Gastrocnemius medialis (tissue), 4 donors: Measurements from ENCODE around the gene PPME1.

Experiments
- CTCF ChIP-seq, 5 experiments: fragments of 450-650 bp in 3 of 5; fragments of 200-600 bp in 2 of 5; sonication (generic) in 2 of 5; IDR thresholded peaks in 4 of 5; conservative IDR thresholded peaks in 1 of 5; 1 replicate in 4 of 5; 2 replicates in 1 of 5; pipeline ENCODE4 v1.5.1; 2016 to 2019; ENCODE audit warnings: antibody characterized with exemption in 5 of 5, mild to moderate bottlenecking in 3 of 5, moderate library complexity in 3 of 5
- POLR2A ChIP-seq, 2 donors: fragments of 450-650 bp; IDR thresholded peaks; one replicate each; pipeline ENCODE4 v1.6.1; 2017; ENCODE audit warnings: antibody characterized with exemption in 2 of 2, mild to moderate bottlenecking in 2 of 2, moderate library complexity in 2 of 2

GRCh38 chr11:74256378-74257133 is 85.5 kb downstream of the PPME1 start:
- TF ChIP-seq CTCF (IDR thresholded peaks at IDR 0.05 in 4 of 5, conservative IDR thresholded peaks at IDR 0.05 in 1 of 5) (no peak), POLR2A (IDR thresholded peaks at IDR 0.05) (no peak)
